PC-9 (cell line): ENCODE results near the gene INO80C.

ENCODE experiments used
- CTCF ChIP-seq: fragments of 200-600 bp; sonication (generic); conservative IDR thresholded peaks from 2 replicates; pipeline ENCODE4 v1.6.1; 2017; ENCODE audit warnings: mixed run types, antibody characterized with exemption, mild to moderate bottlenecking, moderate library complexity
- EZH2 ChIP-seq: fragments of 200-600 bp; sonication (generic); IDR thresholded peaks from 2 replicates; pipeline ENCODE4 v1.8.0; 2017; ENCODE audit warnings: antibody characterized with exemption, low read depth

- TF ChIP-seq CTCF (no peak), EZH2 (no peak)
Measured at GRCh38 chr18:35457140-35457704, 40.5 kb downstream of the INO80C start.
